HCT116 (cell line): ENCODE results near the gene FUOM.

ENCODE experiments used
- CTCF ChIP-seq, 3 experiments: fragments of 200-600 bp in 1 of 3; sonication (generic) in 1 of 3; IDR thresholded peaks in 2 of 3; conservative IDR thresholded peaks in 1 of 3; 2 replicates each; pipeline ENCODE4 v1.5.1; 2012 to 2017; ENCODE audit warnings: low read depth in 2 of 3, low read length in 2 of 3, antibody characterized with exemption in 1 of 3, borderline replicate concordance in 1 of 3, control low read depth in 1 of 3, mild to moderate bottlenecking in 1 of 3, mixed read lengths in 1 of 3, mixed run types in 1 of 3, moderate library complexity in 1 of 3; ENCODE audit not compliant: insufficient read depth in 1 of 3
- POLR2A ChIP-seq: IDR thresholded peaks from 2 replicates; pipeline ENCODE4 v1.7.0; 2011; ENCODE audit warnings: borderline replicate concordance; ENCODE audit not compliant: insufficient read depth, insufficient read length; ENCODE audit errors: extremely low read depth

- TF ChIP-seq CTCF (IDR thresholded peaks at IDR 0.05 in 2 of 3, conservative IDR thresholded peaks at IDR 0.05 in 1 of 3; ENCODE audit: borderline replicate concordance in 1 of 3, insufficient read depth in 1 of 3, low read depth in 2 of 3, low read length in 2 of 3) (no peak), POLR2A (no peak)
Measured at GRCh38 chr10:133355266-133355665, 2.6 kb downstream of the FUOM start.
